Brain microvascular endothelial cell (primary cell): ENCODE data around the gene TSPEAR.

Source experiments
- DNase-seq: peaks from one replicate; pipeline ENCODE4 v3.0.0-alpha.2; 2020
- H3K27ac ChIP-seq: fragments of 250-450 bp; sonication (Bioruptor Pico); 2 replicates; pipeline ENCODE4 v1.5.1; 2020; ENCODE audit warnings: mild to moderate bottlenecking, moderate library complexity
- H3K27me3 ChIP-seq: fragments of 250-450 bp; sonication (Bioruptor Pico); replicated peaks from 2 replicates; pipeline ENCODE4 v1.5.1; 2020; ENCODE audit warnings: mild to moderate bottlenecking
- H3K36me3 ChIP-seq: fragments of 250-450 bp; sonication (Bioruptor Pico); replicated peaks from 2 replicates; pipeline ENCODE4 v1.5.1; 2020; ENCODE audit warnings: mild to moderate bottlenecking
- H3K4me3 ChIP-seq: 2 replicates; pipeline ENCODE4 v1.5.1; 2011; ENCODE audit warnings: low read depth, mild to moderate bottlenecking, control low read depth, low read length, moderate library complexity
- in situ Hi-C: cut with HindIII; loops from 2 replicates; pipeline ENCODE4 v1.10.0; 2017; ENCODE audit warnings: low sequenced_read_pairs, low pct_ligation_motif_present
- TF ChIP-seq, protein P1 (sequence below): IDR thresholded peaks from 2 replicates; pipeline ENCODE4 v1.5.1; 2011; ENCODE audit warnings: low read depth, mild to moderate bottlenecking, moderate library complexity, low read length, control low read depth, inconsistent platforms; ENCODE audit errors: missing control alignments

TSPEAR gene

DNA sequence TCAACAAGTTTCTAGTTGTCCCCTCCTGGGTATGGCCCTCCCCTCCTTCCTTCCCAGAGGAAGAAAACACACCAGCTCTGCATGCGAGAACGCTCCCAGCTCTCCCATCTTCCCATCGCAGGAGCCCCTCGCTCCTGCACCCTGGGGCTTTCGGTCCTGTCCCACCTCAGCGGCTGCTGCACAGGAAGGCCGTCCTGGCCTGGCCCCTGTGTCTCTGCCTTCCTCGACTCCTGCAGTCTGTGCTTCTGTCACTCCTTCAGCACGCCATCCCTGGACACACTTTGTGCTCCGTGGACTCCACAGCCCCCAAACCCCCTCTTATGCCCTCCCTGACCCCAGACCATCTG lies 194.6 kb downstream of the TSPEAR start:
- Histone ChIP-seq H3K27ac (no peak overlapping the region), H3K4me3 (no peak overlapping the region), H3K27me3 (no peaks in the 10 kb centered on the region), H3K36me3 (no peaks in the 10 kb centered on the region)
- TF ChIP-seq, protein P1, sequence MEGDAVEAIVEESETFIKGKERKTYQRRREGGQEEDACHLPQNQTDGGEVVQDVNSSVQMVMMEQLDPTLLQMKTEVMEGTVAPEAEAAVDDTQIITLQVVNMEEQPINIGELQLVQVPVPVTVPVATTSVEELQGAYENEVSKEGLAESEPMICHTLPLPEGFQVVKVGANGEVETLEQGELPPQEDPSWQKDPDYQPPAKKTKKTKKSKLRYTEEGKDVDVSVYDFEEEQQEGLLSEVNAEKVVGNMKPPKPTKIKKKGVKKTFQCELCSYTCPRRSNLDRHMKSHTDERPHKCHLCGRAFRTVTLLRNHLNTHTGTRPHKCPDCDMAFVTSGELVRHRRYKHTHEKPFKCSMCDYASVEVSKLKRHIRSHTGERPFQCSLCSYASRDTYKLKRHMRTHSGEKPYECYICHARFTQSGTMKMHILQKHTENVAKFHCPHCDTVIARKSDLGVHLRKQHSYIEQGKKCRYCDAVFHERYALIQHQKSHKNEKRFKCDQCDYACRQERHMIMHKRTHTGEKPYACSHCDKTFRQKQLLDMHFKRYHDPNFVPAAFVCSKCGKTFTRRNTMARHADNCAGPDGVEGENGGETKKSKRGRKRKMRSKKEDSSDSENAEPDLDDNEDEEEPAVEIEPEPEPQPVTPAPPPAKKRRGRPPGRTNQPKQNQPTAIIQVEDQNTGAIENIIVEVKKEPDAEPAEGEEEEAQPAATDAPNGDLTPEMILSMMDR = no peak
- in situ Hi-C loops = no loop called here
- DNase-seq = no peak

DNA sequence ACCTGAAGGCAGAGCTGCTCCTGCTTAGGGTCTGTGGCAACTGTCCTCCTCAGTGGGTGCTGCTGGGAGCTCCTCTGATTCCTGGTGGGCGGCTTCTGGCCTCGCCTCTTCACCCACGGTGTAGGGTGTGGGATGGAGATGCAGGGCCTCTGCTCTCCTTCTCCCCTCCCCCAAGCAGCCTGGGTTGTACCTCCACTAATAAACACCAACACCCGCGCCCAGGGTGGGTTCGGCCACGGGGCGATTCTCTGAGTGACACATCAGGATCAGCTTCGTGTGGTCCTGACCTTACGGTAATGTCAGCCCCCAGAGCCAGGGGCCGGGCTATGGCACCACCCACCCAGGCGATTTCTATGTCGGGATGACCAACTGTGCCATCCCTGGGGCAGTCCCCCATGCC lies 195.0 kb downstream of the TSPEAR start:
- H3K4me3 ChIP-seq = no peak overlapping the region
- H3K27me3 ChIP-seq = no peaks in the 10 kb centered on the region
- in situ Hi-C loops = no loop called here
- DNase-seq = no peak
- H3K36me3 ChIP-seq = no peaks in the 10 kb centered on the region
- TF ChIP-seq, protein P1 = no peak
- H3K27ac ChIP-seq = no peak overlapping the region

DNA sequence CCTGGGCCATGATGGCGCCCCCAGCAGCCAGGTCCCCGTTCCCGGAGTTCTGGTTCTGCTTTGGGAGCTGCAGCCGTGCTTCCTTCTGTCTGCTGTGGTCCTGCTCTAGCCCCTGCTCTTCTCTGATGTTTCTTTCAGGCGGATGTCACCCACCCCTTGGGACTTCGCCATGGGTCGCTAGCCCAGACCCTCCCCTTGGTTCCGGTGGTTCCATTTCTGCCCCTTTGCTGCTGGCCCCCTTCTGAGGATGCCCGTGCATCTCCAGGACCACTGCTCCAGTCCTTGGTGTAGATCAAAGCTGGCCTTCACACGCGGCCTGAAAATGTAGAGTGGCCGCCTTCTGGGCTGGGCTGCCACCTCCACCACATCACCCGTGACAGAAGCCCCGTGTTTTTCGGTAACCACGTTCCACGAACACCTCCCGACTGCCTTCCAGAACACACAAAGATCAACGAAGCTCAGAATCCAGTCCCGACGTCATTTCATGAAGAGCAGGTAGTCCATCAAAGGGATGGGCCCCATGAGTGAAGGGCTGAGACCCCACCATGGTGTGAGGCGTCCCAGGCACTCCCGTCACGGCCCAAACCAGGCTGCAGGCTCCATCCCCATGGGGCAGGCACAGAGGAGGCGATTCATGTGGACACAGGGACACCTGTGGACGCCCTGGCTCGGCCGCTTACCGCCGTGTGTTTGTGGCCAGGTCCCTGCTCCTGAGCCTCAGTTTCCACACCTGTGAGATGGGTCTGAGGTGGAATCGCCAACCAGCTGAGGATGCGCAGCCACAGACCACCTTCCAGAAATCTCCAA lies 195.8 kb downstream of the TSPEAR start:
- Histone ChIP-seq H3K27me3 (no peaks in the 10 kb centered on the region), H3K36me3 (no peaks in the 10 kb centered on the region), H3K27ac (no peak overlapping the region), H3K4me3 (no peak overlapping the region)
- no peak for DNase-seq
- in situ Hi-C loops = no loop called here
- TF ChIP-seq, protein P1 = no peak

DNA sequence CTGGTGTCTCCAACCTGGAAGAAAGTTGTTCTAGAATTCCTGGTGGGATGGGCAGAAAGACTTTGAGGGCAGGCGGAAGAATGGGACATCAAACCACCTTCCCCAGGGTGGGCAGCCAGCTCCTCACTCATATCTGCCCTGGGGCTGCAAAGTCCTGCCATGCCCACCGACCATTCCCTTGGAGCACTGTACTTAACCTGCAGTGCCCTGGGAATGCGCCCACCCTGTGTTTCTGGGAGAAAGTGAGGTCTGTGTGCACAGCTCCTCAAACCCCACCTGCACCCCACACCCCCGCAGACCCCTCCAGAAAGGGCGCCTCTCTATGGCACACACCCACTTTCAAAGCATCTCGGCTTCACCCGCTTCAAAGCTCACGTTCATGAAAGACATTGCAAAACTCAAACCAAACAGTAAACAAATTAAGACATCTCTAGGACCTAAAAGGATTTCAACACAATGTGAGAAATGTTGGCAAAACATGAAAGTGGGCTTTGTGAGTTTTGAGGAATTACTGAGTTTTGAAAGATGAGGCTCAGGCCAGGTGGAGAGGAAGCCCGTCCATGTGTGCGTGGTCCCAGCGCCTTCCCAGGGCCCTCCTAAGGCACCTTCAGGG lies 196.5 kb downstream of the TSPEAR start:
- no peak for DNase-seq
- TF ChIP-seq, protein P1 = no peak
- in situ Hi-C loops = no loop called here
- Histone ChIP-seq H3K4me3 (no peak overlapping the region), H3K27ac (no peak overlapping the region), H3K27me3 (no peaks in the 10 kb centered on the region), H3K36me3 (no peaks in the 10 kb centered on the region)

DNA sequence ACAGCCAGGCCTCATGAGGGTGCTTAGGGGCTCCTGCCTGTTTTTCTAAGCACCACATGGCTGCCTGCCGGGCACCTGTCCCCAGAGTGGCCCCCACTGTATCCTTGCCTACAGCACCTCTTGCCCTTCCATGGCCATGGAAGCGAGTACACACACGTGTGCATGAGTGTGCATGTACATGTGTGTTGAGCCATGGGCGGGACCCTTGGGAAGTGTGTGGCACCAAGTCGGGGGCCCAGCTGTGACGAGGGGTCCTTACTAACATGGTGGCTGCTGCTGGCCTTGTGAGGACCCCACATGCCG lies 197.2 kb downstream of the TSPEAR start:
- DNase-seq = no peak
- Histone ChIP-seq H3K36me3 (no peaks in the 10 kb centered on the region), H3K4me3 (no peak overlapping the region), H3K27me3 (no peaks in the 10 kb centered on the region), H3K27ac (no peak overlapping the region)
- TF ChIP-seq, protein P1 = no peak
- in situ Hi-C loops = no loop called here
